HCT116 (cell line): ENCODE measurements around the gene FAM53A. TPM values are rescaled to one million over a fixed set of nuclear protein-coding genes. Genes with fewer than 3 reads are reported as not detected.

Experiments used
- ATAC-seq: fragments of 200-7000 bp; cut with Tn5 transposase; 2 replicates; pipeline ENCODE4 v1.9.1; 2020; ENCODE audit warnings: mild to moderate bottlenecking, moderate library complexity
- BruUV-seq: library from RNA; stranded (reverse); fragments of 400-500 nt; replicated peaks from 2 replicates; lab custom pipeline; 2021; lab: Mats Ljungman, UMichigan
- CTCF ChIA-PET: fragments of 300-600 bp; sonication (Branson Sonifier 250); formaldehyde crosslinking; loops from one replicate; lab custom pipeline; 2021; ENCODE audit warnings: antibody characterized with exemption; lab: Charles Lee
- POLR2A ChIA-PET: fragments of 300-600, 350-600 bp; sonication (Branson Sonifier 250); formaldehyde crosslinking; loops from one replicate; lab custom pipeline; 2021; ENCODE audit warnings: antibody characterized with exemption; lab: Charles Lee
- RAD21 ChIA-PET, 2 experiments: fragments of 300-600 bp; sonication (Branson Sonifier 250); formaldehyde crosslinking; loops; one replicate each; lab custom pipeline; 2023; ENCODE audit warnings: low total read pairs in 2 of 2; ENCODE audit not compliant: uncharacterized antibody in 2 of 2, unreplicated experiment in 2 of 2, low non-redundant PET in 1 of 2; lab: Charles Lee
- DNase-seq: peaks from one replicate; pipeline ENCODE4 v3.0.0-alpha.2; 2010; ENCODE audit warnings: low read depth, low spot score
- H2AFZ ChIP-seq: fragments of 200-600 bp; shearing (Covaris generic), sonication (generic); 2 replicates; pipeline ENCODE4 v1.6.1; 2017; ENCODE audit warnings: low read depth, mixed run types, mixed read lengths, antibody characterized with exemption, low read length; ENCODE audit not compliant: poor library complexity, severe bottlenecking
- H3K27ac ChIP-seq: 2 replicates; pipeline ENCODE4 v1.5.1; 2012; ENCODE audit warnings: low read depth, low read length
- H3K27me3 ChIP-seq: fragments of 200-600 bp; sonication (generic); 2 replicates; pipeline ENCODE4 v1.6.1; 2016; ENCODE audit warnings: mixed run types, low read length, mixed read lengths; ENCODE audit not compliant: insufficient read depth
- H3K36me3 ChIP-seq, 2 experiments: fragments of 200-500 bp in 1 of 2; fragments of 200-600 bp in 1 of 2; sonication (Bioruptor generic) in 1 of 2; sonication (generic) in 1 of 2; 2 replicates each; pipeline versions ENCODE4 v1.5.1 to v1.6.1; 2014 to 2016; ENCODE audit warnings: low read length in 2 of 2, inconsistent platforms in 1 of 2, mixed read lengths in 1 of 2, mixed run types in 1 of 2; ENCODE audit not compliant: insufficient read depth in 2 of 2, control insufficient read depth in 1 of 2
- H3K4me1 ChIP-seq, 2 experiments: fragments of 200-600 bp in 1 of 2; sonication (generic) in 1 of 2; 2 replicates each; pipeline versions ENCODE4 v1.5.1 to v1.6.1; 2012 to 2017; ENCODE audit warnings: low read length in 2 of 2, inconsistent platforms in 1 of 2, mild to moderate bottlenecking in 1 of 2, mixed read lengths in 1 of 2, mixed run types in 1 of 2, moderate library complexity in 1 of 2; ENCODE audit not compliant: insufficient read depth in 2 of 2, control insufficient read depth in 1 of 2
- H3K4me2 ChIP-seq: fragments of 200-600 bp; sonication (generic); 2 replicates; pipeline ENCODE4 v1.6.1; 2017; ENCODE audit warnings: mixed run types, low read length, mixed read lengths
- H3K4me3 ChIP-seq, 2 experiments: fragments of 200-600 bp in 1 of 2; sonication (generic) in 1 of 2; replicated peaks in 1 of 2; 2 replicates each; pipeline ENCODE4 v1.5.1; 2011 to 2016; ENCODE audit warnings: low read length in 2 of 2, control low read depth in 1 of 2, low read depth in 1 of 2, mild to moderate bottlenecking in 1 of 2, mixed read lengths in 1 of 2, mixed run types in 1 of 2
- H3K79me2 ChIP-seq: fragments of 200-600 bp; sonication (generic); 2 replicates; pipeline ENCODE4 v1.6.1; 2017; ENCODE audit warnings: mild to moderate bottlenecking, mixed run types, low read length, moderate library complexity, mixed read lengths; ENCODE audit not compliant: insufficient read depth
- H3K9ac ChIP-seq: fragments of 200-600 bp; sonication (generic); 2 replicates; pipeline ENCODE4 v1.6.1; 2016; ENCODE audit warnings: low read length, mixed read lengths
- H3K9me2 ChIP-seq: fragments of 200-600 bp; sonication (generic), shearing (Covaris generic); 2 replicates; pipeline ENCODE4 v1.6.1; 2017; ENCODE audit warnings: mixed run types, mild to moderate bottlenecking, moderate library complexity; ENCODE audit not compliant: insufficient read depth
- H3K9me3 ChIP-seq, 2 experiments: fragments of 200-500 bp in 1 of 2; fragments of 200-600 bp in 1 of 2; sonication (Bioruptor generic) in 1 of 2; sonication (generic) in 1 of 2; 2 replicates each; pipeline ENCODE4 v1.6.1; 2014 to 2017; ENCODE audit warnings: low read length in 2 of 2, mixed read lengths in 2 of 2, inconsistent platforms in 1 of 2, low read depth in 1 of 2, mild to moderate bottlenecking in 1 of 2, mixed run types in 1 of 2, moderate library complexity in 1 of 2; ENCODE audit not compliant: control insufficient read depth in 1 of 2, insufficient read depth in 1 of 2
- H4K20me1 ChIP-seq: fragments of 200-600 bp; sonication (generic), shearing (Covaris generic); 2 replicates; pipeline ENCODE4 v1.6.1; 2017; ENCODE audit warnings: mixed run types, mild to moderate bottlenecking, moderate library complexity; ENCODE audit not compliant: insufficient read depth
- CBX3 ChIP-seq: IDR thresholded peaks from 2 replicates; pipeline ENCODE4 v1.6.1; 2012; ENCODE audit warnings: low read depth
- CTCF ChIP-seq, 3 experiments: fragments of 200-600 bp in 1 of 3; sonication (generic) in 1 of 3; IDR thresholded peaks in 2 of 3; conservative IDR thresholded peaks in 1 of 3; 2 replicates each; pipeline ENCODE4 v1.5.1; 2012 to 2017; ENCODE audit warnings: low read depth in 2 of 3, low read length in 2 of 3, antibody characterized with exemption in 1 of 3, borderline replicate concordance in 1 of 3, control low read depth in 1 of 3, mild to moderate bottlenecking in 1 of 3, mixed read lengths in 1 of 3, mixed run types in 1 of 3, moderate library complexity in 1 of 3; ENCODE audit not compliant: insufficient read depth in 1 of 3
- EGR1 ChIP-seq: IDR thresholded peaks from 2 replicates; pipeline ENCODE4 v1.6.1; 2012; ENCODE audit warnings: low read depth
- EZH2 ChIP-seq: fragments of 200-600 bp; sonication (generic); IDR thresholded peaks from 2 replicates; pipeline ENCODE4 v1.6.1; 2017; ENCODE audit warnings: antibody characterized with exemption, mixed run types
- SIN3A ChIP-seq: IDR thresholded peaks from 2 replicates; pipeline ENCODE4 v1.6.1; 2012; ENCODE audit warnings: low read depth
- YY1 ChIP-seq: IDR thresholded peaks from 2 replicates; pipeline ENCODE4 v1.6.1; 2011; ENCODE audit warnings: low read length, low read depth, moderate library complexity, mild to moderate bottlenecking; ENCODE audit not compliant: insufficient replicate concordance; ENCODE audit errors: extremely low read depth
- intact Hi-C: fragments of 100-400 bp; cut with micrococcal nuclease; formaldehyde crosslinking; loops from 2 replicates; pipeline ENCODE4 v1.10.0; 2022
- total RNA-seq: library from RNA; stranded (reverse); gene quantifications from one replicate; pipeline ENCODE4 v1.2.1, GENCODE V29; 2021; ENCODE audit not compliant: unreplicated experiment
- TF ChIP-seq, protein P1 (sequence below): IDR thresholded peaks from 2 replicates; pipeline ENCODE4 v1.6.1; 2012; ENCODE audit warnings: low read depth
- TF ChIP-seq, protein P2 (sequence below): IDR thresholded peaks from 2 replicates; pipeline ENCODE4 v1.6.1; 2011; ENCODE audit warnings: mild to moderate bottlenecking, low read length, moderate library complexity; ENCODE audit not compliant: insufficient replicate concordance; ENCODE audit errors: extremely low read depth

The FAM53A gene
- total RNA-seq, 1 experiment from 2014 or later = 1.1 TPM

GRCh38 chr4:1726146-1726934, 42.2 kb upstream of the FAM53A start:
- no peak overlapping the region for H3K4me3 ChIP-seq
- intact Hi-C loops = loop anchor here (1.0 kb wide), 1 partner anchor 33 kb away; no protein-coding TSS in a partner anchor
- H3K9ac ChIP-seq = no peak overlapping the region
- peaks cover 22 to 37% of the 10 kb centered on the region in 2 experiments for H3K4me1 ChIP-seq
- CTCF ChIA-PET = interaction anchor here (0.6 to 4.6 kb wide), 7 partner anchors 12 to 97 kb away, joined by 3 to 26 read pairs (median 3); partner anchors contain the start of gene SLBP
- peaks cover 27 to 75% of the 10 kb centered on the region in 2 experiments for H3K36me3 ChIP-seq
- TF ChIP-seq, protein P1, sequence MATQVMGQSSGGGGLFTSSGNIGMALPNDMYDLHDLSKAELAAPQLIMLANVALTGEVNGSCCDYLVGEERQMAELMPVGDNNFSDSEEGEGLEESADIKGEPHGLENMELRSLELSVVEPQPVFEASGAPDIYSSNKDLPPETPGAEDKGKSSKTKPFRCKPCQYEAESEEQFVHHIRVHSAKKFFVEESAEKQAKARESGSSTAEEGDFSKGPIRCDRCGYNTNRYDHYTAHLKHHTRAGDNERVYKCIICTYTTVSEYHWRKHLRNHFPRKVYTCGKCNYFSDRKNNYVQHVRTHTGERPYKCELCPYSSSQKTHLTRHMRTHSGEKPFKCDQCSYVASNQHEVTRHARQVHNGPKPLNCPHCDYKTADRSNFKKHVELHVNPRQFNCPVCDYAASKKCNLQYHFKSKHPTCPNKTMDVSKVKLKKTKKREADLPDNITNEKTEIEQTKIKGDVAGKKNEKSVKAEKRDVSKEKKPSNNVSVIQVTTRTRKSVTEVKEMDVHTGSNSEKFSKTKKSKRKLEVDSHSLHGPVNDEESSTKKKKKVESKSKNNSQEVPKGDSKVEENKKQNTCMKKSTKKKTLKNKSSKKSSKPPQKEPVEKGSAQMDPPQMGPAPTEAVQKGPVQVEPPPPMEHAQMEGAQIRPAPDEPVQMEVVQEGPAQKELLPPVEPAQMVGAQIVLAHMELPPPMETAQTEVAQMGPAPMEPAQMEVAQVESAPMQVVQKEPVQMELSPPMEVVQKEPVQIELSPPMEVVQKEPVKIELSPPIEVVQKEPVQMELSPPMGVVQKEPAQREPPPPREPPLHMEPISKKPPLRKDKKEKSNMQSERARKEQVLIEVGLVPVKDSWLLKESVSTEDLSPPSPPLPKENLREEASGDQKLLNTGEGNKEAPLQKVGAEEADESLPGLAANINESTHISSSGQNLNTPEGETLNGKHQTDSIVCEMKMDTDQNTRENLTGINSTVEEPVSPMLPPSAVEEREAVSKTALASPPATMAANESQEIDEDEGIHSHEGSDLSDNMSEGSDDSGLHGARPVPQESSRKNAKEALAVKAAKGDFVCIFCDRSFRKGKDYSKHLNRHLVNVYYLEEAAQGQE = no peak
- peak in 2 of 3 experiments; percentile 98 to 99; a peak in 4 of 6 replicates for TF ChIP-seq CTCF (IDR thresholded peaks at IDR 0.05 in 2 of 3, conservative IDR thresholded peaks at IDR 0.05 in 1 of 3; ENCODE audit: borderline replicate concordance in 1 of 3, insufficient read depth in 1 of 3, low read depth in 2 of 3, low read length in 2 of 3)
- no peak for TF ChIP-seq EGR1
- TF ChIP-seq EZH2 = no peak
- TF ChIP-seq, protein P2, sequence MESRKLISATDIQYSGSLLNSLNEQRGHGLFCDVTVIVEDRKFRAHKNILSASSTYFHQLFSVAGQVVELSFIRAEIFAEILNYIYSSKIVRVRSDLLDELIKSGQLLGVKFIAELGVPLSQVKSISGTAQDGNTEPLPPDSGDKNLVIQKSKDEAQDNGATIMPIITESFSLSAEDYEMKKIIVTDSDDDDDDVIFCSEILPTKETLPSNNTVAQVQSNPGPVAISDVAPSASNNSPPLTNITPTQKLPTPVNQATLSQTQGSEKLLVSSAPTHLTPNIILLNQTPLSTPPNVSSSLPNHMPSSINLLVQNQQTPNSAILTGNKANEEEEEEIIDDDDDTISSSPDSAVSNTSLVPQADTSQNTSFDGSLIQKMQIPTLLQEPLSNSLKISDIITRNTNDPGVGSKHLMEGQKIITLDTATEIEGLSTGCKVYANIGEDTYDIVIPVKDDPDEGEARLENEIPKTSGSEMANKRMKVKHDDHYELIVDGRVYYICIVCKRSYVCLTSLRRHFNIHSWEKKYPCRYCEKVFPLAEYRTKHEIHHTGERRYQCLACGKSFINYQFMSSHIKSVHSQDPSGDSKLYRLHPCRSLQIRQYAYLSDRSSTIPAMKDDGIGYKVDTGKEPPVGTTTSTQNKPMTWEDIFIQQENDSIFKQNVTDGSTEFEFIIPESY = no peak
- no peak for TF ChIP-seq CBX3
- no peak for TF ChIP-seq YY1
- TF ChIP-seq SIN3A = no peak
- no peaks in the 10 kb centered on the region for H3K9me3 ChIP-seq
- no peak overlapping the region for H3K4me2 ChIP-seq
- peak; percentile 78 for DNase-seq
- peak overlapping the region; percentile 74 for H3K27ac ChIP-seq
- no TSS peak for BruUV-seq
- H3K27me3 ChIP-seq = no peaks in the 10 kb centered on the region
- no peak overlapping the region for H2AFZ ChIP-seq
- no peaks in the 10 kb centered on the region; the same call in 1 of the 2 replicates for H4K20me1 ChIP-seq
- H3K79me2 ChIP-seq = peaks cover 98% of the 10 kb centered on the region
- ATAC-seq = peak; percentile 68
- no peaks in the 10 kb centered on the region for H3K9me2 ChIP-seq
- RAD21 ChIA-PET = no interaction called here
- POLR2A ChIA-PET = no interaction called here
